Measurements from ENCODE around the gene DKC1.
A peak's percentile ranks its signal among the peaks of the same experiment; 100 is the strongest.

DKC1 gene

DNA sequence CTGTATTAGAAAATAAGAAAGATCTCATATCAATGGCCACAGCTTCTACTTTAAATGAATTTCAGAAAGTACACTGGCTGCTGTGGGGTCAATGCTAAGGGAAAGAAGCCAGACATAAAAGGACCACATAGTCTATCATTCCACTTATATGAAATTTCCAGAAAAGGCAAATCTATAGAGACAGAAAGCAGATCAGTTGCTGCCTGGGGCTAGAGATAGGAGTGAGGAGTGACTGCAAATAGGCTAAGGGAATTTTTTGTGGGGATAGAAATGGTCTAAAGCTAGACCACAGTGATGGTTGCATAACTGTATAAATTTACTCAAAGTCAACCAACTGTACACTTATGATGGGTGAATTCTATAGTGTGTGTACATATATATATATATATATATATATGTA lies 20.1 kb upstream of the DKC1 start:
- no peaks in the 10 kb centered on the region for H3K9me3 ChIP-seq (ENCODE audit: severe bottlenecking)
- DNase-seq (ENCODE audit: low spot score): no peak
- peaks cover 6% of the 10 kb centered on the region for H3K4me1 ChIP-seq (ENCODE audit: insufficient read depth, poor library complexity, severe bottlenecking)
- ATAC-seq (ENCODE audit: low read depth): no peak
- TF ChIP-seq, protein P1, sequence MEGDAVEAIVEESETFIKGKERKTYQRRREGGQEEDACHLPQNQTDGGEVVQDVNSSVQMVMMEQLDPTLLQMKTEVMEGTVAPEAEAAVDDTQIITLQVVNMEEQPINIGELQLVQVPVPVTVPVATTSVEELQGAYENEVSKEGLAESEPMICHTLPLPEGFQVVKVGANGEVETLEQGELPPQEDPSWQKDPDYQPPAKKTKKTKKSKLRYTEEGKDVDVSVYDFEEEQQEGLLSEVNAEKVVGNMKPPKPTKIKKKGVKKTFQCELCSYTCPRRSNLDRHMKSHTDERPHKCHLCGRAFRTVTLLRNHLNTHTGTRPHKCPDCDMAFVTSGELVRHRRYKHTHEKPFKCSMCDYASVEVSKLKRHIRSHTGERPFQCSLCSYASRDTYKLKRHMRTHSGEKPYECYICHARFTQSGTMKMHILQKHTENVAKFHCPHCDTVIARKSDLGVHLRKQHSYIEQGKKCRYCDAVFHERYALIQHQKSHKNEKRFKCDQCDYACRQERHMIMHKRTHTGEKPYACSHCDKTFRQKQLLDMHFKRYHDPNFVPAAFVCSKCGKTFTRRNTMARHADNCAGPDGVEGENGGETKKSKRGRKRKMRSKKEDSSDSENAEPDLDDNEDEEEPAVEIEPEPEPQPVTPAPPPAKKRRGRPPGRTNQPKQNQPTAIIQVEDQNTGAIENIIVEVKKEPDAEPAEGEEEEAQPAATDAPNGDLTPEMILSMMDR (IDR thresholded peaks at IDR 0.05; ENCODE audit: poor library complexity, severe bottlenecking): no peak
- H3K4me3 ChIP-seq (ENCODE audit: severe bottlenecking): no peak overlapping the region
- no peak overlapping the region for H3K27ac ChIP-seq (ENCODE audit: poor library complexity, severe bottlenecking)
- no peaks in the 10 kb centered on the region for H3K36me3 ChIP-seq (ENCODE audit: low read depth)
- no peaks in the 10 kb centered on the region for H3K27me3 ChIP-seq (ENCODE audit: insufficient read depth, poor library complexity, severe bottlenecking)

- ATAC-seq (ENCODE audit: low read depth) (peak; percentile 61), DNase-seq (ENCODE audit: low spot score) (no peak)
- no peaks in the 10 kb centered on the region for H3K9me3 ChIP-seq (ENCODE audit: severe bottlenecking)
- H3K4me1 ChIP-seq (ENCODE audit: insufficient read depth, poor library complexity, severe bottlenecking): no peaks in the 10 kb centered on the region
- no peaks in the 10 kb centered on the region for H3K36me3 ChIP-seq (ENCODE audit: low read depth)
- no peak overlapping the region for H3K4me3 ChIP-seq (ENCODE audit: severe bottlenecking)
- no peaks in the 10 kb centered on the region for H3K27me3 ChIP-seq (ENCODE audit: insufficient read depth, poor library complexity, severe bottlenecking)
- TF ChIP-seq, protein P1 (IDR thresholded peaks at IDR 0.05; ENCODE audit: poor library complexity, severe bottlenecking): peak; percentile 67
- no peak overlapping the region for H3K27ac ChIP-seq (ENCODE audit: poor library complexity, severe bottlenecking)
These were observed 13.8 kb upstream of the DKC1 start for GRCh38 chrX:154748712-154749339.

DNA sequence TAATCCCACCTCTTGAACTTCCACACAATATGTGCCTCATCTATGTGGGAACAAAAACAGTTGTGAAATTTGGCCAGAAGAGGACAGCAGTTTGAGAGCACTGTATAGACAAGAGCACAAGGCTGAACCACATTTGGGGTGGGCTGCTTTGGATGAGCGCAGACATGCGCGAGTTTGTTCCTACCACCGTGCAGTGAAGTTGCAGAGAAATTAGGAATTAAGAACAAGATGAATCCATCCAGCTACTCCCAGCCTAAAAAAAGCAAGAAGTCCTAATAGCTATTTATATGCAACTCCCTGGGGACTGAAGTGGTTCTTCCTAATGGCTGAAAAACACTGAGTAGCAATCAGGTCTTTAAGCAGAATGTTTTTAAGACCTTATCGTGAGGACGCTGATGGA lies 12.8 kb upstream of the DKC1 start:
- no peak overlapping the region for H3K27ac ChIP-seq (ENCODE audit: poor library complexity, severe bottlenecking)
- no peaks in the 10 kb centered on the region for H3K27me3 ChIP-seq (ENCODE audit: insufficient read depth, poor library complexity, severe bottlenecking)
- ATAC-seq (ENCODE audit: low read depth): no peak
- peak overlapping the region; percentile 41 for H3K4me3 ChIP-seq (ENCODE audit: severe bottlenecking)
- TF ChIP-seq, protein P1 (IDR thresholded peaks at IDR 0.05; ENCODE audit: poor library complexity, severe bottlenecking): no peak
- H3K4me1 ChIP-seq (ENCODE audit: insufficient read depth, poor library complexity, severe bottlenecking): no peaks in the 10 kb centered on the region
- no peaks in the 10 kb centered on the region for H3K36me3 ChIP-seq (ENCODE audit: low read depth)
- H3K9me3 ChIP-seq (ENCODE audit: severe bottlenecking): no peaks in the 10 kb centered on the region
- DNase-seq (ENCODE audit: low spot score): no peak

- Histone ChIP-seq H3K27me3 (ENCODE audit: insufficient read depth, poor library complexity, severe bottlenecking) (no peaks in the 10 kb centered on the region), H3K27ac (ENCODE audit: poor library complexity, severe bottlenecking) (no peak within 1 kb of the TSS), H3K4me1 (ENCODE audit: insufficient read depth, poor library complexity, severe bottlenecking) (no peaks in the 10 kb centered on the region), H3K9me3 (ENCODE audit: severe bottlenecking) (no peaks in the 10 kb centered on the region), H3K4me3 (ENCODE audit: severe bottlenecking) (peak within 1 kb of the TSS; percentile 41), H3K36me3 (ENCODE audit: low read depth) (no peaks in the 10 kb centered on the region)
- no peak for DNase-seq (ENCODE audit: low spot score)
- TF ChIP-seq, protein P1 (IDR thresholded peaks at IDR 0.05; ENCODE audit: poor library complexity, severe bottlenecking): no peak
- peak; percentile 67 for ATAC-seq (ENCODE audit: low read depth)
These were observed 12.1 kb upstream of the DKC1 start, which contains the start of gene GAB3 for GRCh38 chrX:154750301-154751202. Gene GAB3, minus strand, starts transcription at chrX:154751077. Its CDS starts 52 bp downstream, at chrX:154751025.
